ENCODE results near the gene RFX1.

DNA sequence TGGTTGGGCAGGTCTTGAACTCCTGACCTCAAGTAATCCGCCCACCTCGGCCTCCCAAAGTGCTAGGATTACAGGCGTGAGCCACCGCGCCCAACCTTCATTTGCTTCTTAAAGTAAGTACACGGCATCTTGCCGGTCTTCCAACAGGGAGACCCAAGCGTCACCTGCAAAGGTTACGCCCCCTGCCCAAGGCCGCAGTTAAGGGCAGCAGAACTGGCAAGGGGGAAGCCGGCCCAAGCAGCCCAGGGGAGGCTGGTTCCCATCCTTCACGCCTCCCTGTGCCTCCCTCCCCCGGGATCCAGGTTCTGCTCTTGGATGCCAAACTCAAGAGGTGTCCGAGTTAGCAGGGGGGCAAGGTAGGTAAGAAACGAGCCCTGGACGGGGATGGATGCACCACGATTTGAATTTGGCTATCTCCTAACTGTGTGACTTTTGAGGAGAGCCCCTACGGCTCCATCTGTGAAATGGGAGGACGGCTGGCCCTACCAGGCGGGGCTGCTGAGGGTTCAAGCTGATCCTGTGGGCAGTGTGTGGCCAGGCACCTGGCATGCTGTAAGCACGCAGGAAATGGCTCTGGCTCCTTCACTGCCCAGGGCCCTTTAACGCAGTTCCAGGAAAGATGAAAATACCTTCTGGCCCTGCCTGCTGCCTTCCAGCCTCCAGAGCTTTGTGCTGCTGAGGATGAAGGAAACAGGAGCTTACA lies 9.0 kb downstream of the RFX1 start:
- TF ChIP-seq CTCF (CRISPR knock-in tag; IDR thresholded peaks at IDR 0.05) (no peak), NCOA2 (CRISPR knock-in tag; IDR thresholded peaks at IDR 0.05) (no peak), ZFX (CRISPR knock-in tag; IDR thresholded peaks at IDR 0.05; ENCODE audit: low read depth) (no peak), ZNF512 (CRISPR knock-in tag; IDR thresholded peaks at IDR 0.05) (no peak), ATF5 (CRISPR knock-in tag; IDR thresholded peaks at IDR 0.05; ENCODE audit: low read depth) (no peak), PHF8 (CRISPR knock-in tag; IDR thresholded peaks at IDR 0.05) (no peak), GFI1 (CRISPR knock-in tag; IDR thresholded peaks at IDR 0.05; ENCODE audit: borderline replicate concordance) (no peak)
